H1 (cell line): ENCODE measurements around the gene GNG12. TPM values are rescaled to one million over a fixed set of nuclear protein-coding genes. Genes with fewer than 3 reads are reported as not detected.
A peak's percentile ranks its signal among the peaks of the same experiment; 100 is the strongest.

Experiments
- BRCA1 ChIP-seq: IDR thresholded peaks from 2 replicates; pipeline ENCODE4 v1.6.1; 2012; ENCODE audit warnings: low read depth, low read length, improper control_type of control experiment
- CHD1 ChIP-seq: IDR thresholded peaks from 2 replicates; pipeline ENCODE4 v1.6.1; 2012; ENCODE audit warnings: low read depth, low read length, improper control_type of control experiment
- HDAC2 ChIP-seq, 2 experiments: fragments of 300-600 bp in 1 of 2; sonication (generic) in 1 of 2; IDR thresholded peaks; 2 replicates each; pipeline ENCODE4 v1.6.1; 2011 to 2012; ENCODE audit warnings: low read depth in 2 of 2, low read length in 2 of 2, mild to moderate bottlenecking in 2 of 2, moderate library complexity in 2 of 2, borderline replicate concordance in 1 of 2, inconsistent platforms in 1 of 2
- POLR2A ChIP-seq, 2 experiments: IDR thresholded peaks; 1 replicate in 1 of 2; 2 replicates in 1 of 2; pipeline ENCODE4 v1.6.1; 2011; ENCODE audit warnings: low read depth in 2 of 2, low read length in 2 of 2, mild to moderate bottlenecking in 2 of 2; ENCODE audit errors: control extremely low read depth in 1 of 2
- POLR2AphosphoS5 ChIP-seq: IDR thresholded peaks from 2 replicates; pipeline ENCODE4 v1.6.1; 2011; ENCODE audit warnings: low read depth, low read length
- RNF2 ChIP-seq: fragments of 200-900, 300-1000 bp; sonication (generic); IDR thresholded peaks from 2 replicates; pipeline ENCODE4 v1.7.1; 2016; ENCODE audit warnings: borderline replicate concordance, low read depth, mild to moderate bottlenecking, antibody characterized with exemption, low read length; ENCODE audit not compliant: poor library complexity, severe bottlenecking; ENCODE audit errors: missing control alignments
- SAP30 ChIP-seq: fragments of 300-600 bp; sonication (generic); IDR thresholded peaks from 2 replicates; pipeline ENCODE4 v1.7.1; 2012; ENCODE audit warnings: low read length, moderate library complexity, mild to moderate bottlenecking, inconsistent platforms; ENCODE audit not compliant: insufficient read depth, insufficient replicate concordance
- SIN3A ChIP-seq, 2 experiments: IDR thresholded peaks in 1 of 2; conservative IDR thresholded peaks in 1 of 2; 2 replicates each; pipeline ENCODE4 v1.6.1; 2011 to 2012; ENCODE audit warnings: low read length in 2 of 2, improper control_type of control experiment in 1 of 2, low read depth in 1 of 2, mild to moderate bottlenecking in 1 of 2
- SIRT6 ChIP-seq: IDR thresholded peaks from one replicate; pipeline ENCODE4 v1.7.1; 2012; ENCODE audit warnings: low read length, inconsistent platforms
- SP1 ChIP-seq: IDR thresholded peaks from 2 replicates; pipeline ENCODE4 v1.6.1; 2011; ENCODE audit warnings: low read depth, low read length
- TBP ChIP-seq: IDR thresholded peaks from 2 replicates; pipeline ENCODE4 v1.6.1; 2011; ENCODE audit warnings: low read depth, low read length, improper control_type of control experiment
- TCF12 ChIP-seq: IDR thresholded peaks from 2 replicates; pipeline ENCODE4 v1.6.1; 2011; ENCODE audit warnings: low read depth, mild to moderate bottlenecking, low read length
- USF2 ChIP-seq: IDR thresholded peaks from 2 replicates; pipeline ENCODE4 v1.6.1; 2011; ENCODE audit warnings: low read length, improper control_type of control experiment
- YY1 ChIP-seq: IDR thresholded peaks from 2 replicates; pipeline ENCODE4 v1.6.1; 2011; ENCODE audit warnings: low read depth, mild to moderate bottlenecking, low read length
- polyA plus RNA-seq, 7 experiments: library from polyadenylated mRNA; depleted of rRNA in 3 of 7; stranded (reverse) in 5 of 7; unstranded in 2 of 7; fragments of >200 nt in 5 of 7; fragments of 200-250 nt in 2 of 7; gene quantifications; 1 replicate in 5 of 7; 2 replicates in 1 of 7; 4 replicates in 1 of 7; pipeline versions ENCODE4 v1.2.1 to v1.2.3, GENCODE V29; 2011 to 2013; ENCODE audit warnings: missing spikeins in 2 of 7, mixed read lengths in 2 of 7
- total RNA-seq: library from RNA; stranded (reverse); fragmentation: NEBNext Ultra II Directional; extraction: Animal tissue kit (Norgen Biotek cat#: 25700); gene quantifications from 2 replicates; pipeline ENCODE4 v1.2.1, GENCODE V29; 2021

The GNG12 gene
- total and polyA plus RNA-seq, 2 of the 8 experiments (the other 6 are each of a cell fraction or from before 2014, with no cell fraction given): 11.4 to 35.8 TPM

- peak; percentile 55; the same call in 1 of the 2 replicates for TF ChIP-seq POLR2AphosphoS5
- no peak for TF ChIP-seq SAP30
- peak; percentile 43 to 76; a peak in 2 of 4 replicates for TF ChIP-seq HDAC2 (IDR thresholded peaks at IDR 0.05; ENCODE audit: borderline replicate concordance in 1 of 2, low read depth in 2 of 2, low read length in 2 of 2)
- TF ChIP-seq USF2: no peak
- TF ChIP-seq SIN3A (conservative IDR thresholded peaks at IDR 0.05 in 1 of 2, IDR thresholded peaks at IDR 0.05 in 1 of 2; ENCODE audit: low read depth in 1 of 2, low read length in 2 of 2): peak in 1 of 2 experiments; percentile 18; a peak in 1 of 4 replicates
- no peak for TF ChIP-seq YY1
- TF ChIP-seq BRCA1: no peak
- TF ChIP-seq RNF2: no peak
- TF ChIP-seq POLR2A (IDR thresholded peaks at IDR 0.05; ENCODE audit: control extremely low read depth in 1 of 2, low read depth in 2 of 2, low read length in 2 of 2): peak in 1 of 2 experiments; percentile 53; a peak in 2 of 3 replicates
- TF ChIP-seq TBP: peak; percentile 23; the same call in 1 of the 2 replicates
- no peak for TF ChIP-seq CHD1
- peak; percentile 89 for TF ChIP-seq TCF12
- no peak for TF ChIP-seq SIRT6
- TF ChIP-seq SP1: peak; percentile 90
These were observed 83.9 kb downstream of the GNG12 start (continued) for GRCh38 chr1:67749263-67749843.
